Astrocyte of the hippocampus (primary cell): ENCODE results near the gene FRMPD1.

Experiments used
- DNase-seq: peaks from one replicate; pipeline ENCODE4 v3.0.0; 2011; ENCODE audit warnings: low read depth, low spot score

Gene FRMPD1

GRCh38 chr9:37626708-37627292, 24.0 kb upstream of the FRMPD1 start:
- DNase-seq = no peak

GRCh38 chr9:37632479-37632878, 18.3 kb upstream of the FRMPD1 start:
- no peak for DNase-seq

DNA sequence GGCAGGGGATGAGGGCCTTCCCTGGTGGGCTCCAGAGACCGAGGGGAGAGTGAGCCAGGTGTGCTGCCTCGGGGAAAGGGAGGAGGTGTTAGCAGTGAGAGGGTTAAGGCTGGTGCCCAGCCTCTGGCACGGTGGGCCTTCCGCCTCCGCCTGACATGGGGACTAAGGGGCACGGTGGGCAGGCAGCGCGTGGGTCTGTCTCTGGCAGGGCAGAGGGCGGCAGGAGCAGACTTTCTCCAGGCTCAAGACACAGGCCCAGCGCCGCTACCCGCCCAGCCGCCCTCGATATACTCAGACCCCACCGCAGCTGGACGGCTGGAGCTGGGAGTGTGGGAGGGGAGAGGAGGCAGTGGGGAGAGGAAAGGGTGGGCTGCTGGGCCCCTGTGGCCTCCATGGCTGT, 14.9 kb upstream of the FRMPD1 start:
- no peak for DNase-seq

DNA sequence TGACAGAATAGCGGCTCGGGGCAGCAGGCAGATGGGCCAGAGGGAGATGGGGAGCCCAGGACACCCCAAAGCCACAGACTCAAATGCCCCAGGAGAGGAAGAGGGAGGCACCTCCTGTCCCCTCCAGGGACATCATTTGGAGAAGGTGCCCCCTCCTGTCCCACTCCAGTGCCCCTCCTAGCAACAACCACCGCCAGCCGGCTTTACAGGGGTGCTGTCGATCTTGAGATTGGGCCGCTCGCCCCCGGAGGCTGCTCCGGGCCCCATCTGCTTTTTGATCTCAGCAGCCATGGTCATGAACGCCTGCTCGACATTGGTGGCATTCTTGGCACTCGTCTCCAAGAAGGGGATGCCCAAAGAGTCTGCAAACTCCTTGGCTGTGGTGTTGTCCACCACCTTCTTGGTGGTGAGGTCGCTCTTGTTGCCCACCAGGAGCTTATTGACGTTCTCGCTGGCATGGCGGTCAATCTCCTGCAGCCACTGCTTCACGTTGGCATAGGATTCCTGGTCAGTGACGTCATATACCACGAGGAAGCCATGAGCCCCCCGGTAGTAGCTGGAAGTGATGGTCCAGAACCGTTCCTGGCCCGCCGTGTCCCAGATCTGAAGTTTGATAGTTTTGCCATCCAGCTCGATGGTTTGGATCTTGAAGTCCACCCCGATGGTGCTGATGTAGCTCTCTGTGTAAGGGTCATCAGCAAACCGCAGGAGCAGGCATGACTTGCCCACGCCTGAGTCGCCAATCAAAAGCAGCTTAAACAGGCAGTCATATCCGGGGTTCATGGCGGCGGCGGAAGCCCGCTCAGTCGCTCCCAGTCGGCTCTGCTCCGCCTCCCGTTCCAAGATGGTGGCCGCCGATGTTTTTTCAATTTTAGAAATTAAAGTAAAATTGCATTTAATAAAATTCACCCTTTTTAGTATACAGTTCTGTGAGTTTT, 14.0 kb upstream of the FRMPD1 start:
- DNase-seq = no peak

DNA sequence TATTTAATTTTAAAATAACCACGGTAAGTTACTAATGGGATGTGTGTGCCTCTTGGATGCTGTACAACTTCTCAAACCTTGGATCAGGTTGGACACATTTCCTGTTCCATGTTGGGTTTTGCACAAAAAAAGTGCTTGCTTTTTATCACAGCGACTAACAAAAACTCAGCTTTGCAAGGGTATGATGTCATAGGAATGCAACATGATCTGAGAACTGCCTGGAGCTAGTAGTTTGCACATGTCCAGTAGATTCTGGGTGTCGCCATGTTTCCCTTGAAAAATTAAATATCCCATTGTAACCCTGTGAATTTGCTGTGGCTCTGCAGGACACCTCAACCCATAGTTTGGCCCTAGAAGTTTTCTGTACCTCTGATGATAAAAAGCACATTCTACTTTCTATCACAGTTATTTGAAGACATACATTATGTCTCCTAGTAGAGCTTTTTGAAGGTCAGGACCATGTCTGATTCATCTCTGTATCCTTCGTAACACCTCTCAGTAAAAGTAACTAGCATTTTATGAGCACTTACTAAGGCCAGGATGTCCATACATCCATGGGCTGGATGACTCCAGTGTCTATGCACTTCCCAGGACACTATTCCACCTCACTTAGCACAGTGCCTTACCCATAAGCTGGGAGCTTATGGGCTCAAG, 11.5 kb upstream of the FRMPD1 start:
- DNase-seq = peak; percentile 5

- DNase-seq = no peak
Observed at GRCh38 chr9:37639841-37640240, 10.9 kb upstream of the FRMPD1 start.

- DNase-seq = no peak
Observed at GRCh38 chr9:37640246-37640645, 10.5 kb upstream of the FRMPD1 start.

DNA sequence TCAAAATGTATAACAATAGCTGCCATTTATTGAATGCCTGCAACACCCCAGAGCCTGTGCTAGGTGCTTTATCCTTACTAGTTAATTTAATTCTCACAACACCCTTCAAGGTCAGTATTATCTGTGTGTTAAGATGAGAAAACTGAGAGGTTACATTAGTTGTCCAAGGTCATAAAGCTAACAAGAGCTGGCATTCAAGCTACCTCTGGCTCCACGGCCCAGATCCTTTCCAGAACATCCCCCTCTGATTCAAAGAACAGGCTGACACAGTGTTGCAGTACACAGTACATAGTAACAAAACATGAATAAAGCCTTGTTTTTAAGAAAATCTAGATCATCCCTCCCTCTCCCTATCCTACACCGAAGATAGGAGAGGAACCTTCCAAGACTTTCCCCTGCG, 9.4 kb upstream of the FRMPD1 start:
- DNase-seq = no peak

GRCh38 chr9:37643214-37643613, 7.5 kb upstream of the FRMPD1 start:
- no peak for DNase-seq

DNA sequence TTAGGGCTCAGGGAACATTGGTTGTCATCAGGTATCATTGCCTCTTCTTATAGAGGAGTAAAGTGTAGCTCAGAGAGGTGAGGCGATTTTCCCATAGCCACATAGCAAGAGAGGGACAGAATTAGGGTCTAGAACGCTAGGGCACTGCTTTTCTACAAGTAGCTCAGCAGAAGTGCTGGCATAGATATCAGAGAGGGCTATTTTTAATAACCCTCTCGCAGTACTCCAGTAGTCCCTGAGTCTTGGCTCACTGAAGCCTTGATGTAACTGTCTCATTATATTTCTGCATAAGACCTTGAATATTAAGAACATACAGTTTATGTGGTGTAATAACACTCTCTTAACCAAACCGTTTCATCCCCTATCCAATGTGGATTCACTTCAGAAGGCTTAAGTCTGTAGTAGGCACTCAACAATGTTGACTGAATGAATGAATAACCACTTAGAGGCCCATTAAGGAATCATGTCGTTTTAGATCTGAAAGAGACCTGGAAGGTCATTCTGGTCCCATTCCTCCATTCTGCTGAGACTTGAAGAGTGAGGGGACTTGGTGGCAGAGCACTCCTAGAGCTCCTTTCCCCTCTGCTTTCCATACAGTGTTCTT, 4.7 kb upstream of the FRMPD1 start:
- no peak for DNase-seq

- no peak for DNase-seq
Observed at GRCh38 chr9:37650299-37650872, 368 bp upstream of the FRMPD1 start.

DNA sequence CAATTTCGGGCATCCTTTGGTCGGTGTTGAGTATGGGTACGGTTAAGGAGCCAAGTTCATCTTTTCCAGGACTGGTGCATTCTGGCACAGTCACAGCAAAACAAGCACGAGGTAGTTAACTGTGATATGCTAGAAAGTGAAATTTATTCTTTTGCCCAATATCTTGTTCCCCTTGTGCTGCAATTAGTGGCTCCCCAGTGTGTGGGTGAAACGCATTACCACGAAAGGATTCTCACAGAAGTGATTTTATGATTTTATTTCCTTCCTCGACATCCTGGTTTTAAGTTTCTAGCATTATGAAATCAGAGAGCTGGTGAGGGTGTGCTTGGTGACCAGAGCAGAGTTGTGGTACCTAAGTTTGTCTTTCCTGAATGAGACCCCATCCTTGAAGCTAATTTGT, 1.5 kb downstream of the FRMPD1 start:
- DNase-seq = no peak

DNA sequence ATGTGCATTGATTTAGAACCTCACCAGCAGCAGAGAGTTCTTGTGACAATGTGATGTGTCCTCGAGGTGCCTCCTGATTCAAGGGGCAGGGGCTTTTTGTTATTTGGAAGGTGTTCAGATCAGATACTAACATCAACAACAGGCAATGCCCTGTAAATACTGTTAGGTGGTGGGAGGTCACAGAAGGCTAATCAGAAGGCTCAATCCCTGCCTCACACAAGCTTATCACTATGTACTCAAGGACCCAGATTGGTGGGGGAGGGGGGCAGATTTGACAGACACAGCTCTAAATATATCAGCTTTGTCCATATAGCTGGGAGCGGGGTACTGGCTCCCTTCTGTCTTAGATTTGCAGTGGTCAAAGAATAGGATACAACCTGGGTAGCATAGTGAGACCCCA, 2.6 kb downstream of the FRMPD1 start:
- no peak for DNase-seq

GRCh38 chr9:37656936-37657335, 6.2 kb downstream of the FRMPD1 start:
- no peak for DNase-seq

- DNase-seq = no peak
Observed at GRCh38 chr9:37660691-37661090, 9.9 kb downstream of the FRMPD1 start.

- DNase-seq = no peak
Observed at GRCh38 chr9:37663926-37664325, 13.2 kb downstream of the FRMPD1 start.

DNA sequence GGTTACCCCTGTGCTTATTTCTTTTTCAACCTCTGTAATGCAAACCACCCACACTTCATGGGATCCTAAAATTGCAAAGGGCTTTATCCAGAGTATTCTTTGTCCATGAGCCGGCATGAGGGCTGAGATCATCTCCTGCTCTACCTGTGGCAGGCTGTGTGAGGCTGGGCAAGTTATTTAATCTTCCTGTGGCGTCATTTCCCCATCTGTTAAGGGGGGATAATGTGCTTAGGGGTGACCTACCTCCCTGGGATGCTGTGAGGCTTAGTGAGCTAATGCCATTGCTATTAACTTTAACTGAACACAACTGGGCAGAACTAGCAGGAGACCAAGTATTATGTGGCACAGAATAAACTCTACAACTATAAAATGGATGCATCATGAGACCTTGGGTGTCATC, 17.0 kb downstream of the FRMPD1 start:
- DNase-seq = no peak

DNA sequence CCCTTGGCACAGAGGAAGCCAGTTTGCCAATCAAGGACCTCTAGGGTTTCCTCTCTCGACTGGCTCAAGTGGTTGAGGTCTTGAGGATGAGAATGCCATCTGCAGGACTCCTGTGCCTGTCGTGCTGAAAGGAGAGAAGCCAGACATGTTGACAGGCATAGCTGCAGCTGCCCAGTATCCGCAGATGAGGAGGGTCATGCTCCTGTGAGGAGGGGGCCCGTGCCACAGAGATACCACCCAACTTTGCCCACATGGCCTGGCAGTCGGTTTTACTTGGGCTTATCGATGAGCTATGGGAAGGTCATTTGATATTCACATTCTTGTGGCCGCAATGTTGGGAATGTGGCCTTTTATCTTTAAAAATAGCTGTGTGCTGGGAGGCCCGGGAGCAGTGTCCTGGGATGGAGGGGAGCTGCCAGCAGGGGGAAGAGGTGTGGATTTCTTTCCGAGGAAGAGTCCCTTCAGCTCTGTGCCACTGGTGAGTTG, 17.4 kb downstream of the FRMPD1 start:
- DNase-seq = peak; percentile 40

DNA sequence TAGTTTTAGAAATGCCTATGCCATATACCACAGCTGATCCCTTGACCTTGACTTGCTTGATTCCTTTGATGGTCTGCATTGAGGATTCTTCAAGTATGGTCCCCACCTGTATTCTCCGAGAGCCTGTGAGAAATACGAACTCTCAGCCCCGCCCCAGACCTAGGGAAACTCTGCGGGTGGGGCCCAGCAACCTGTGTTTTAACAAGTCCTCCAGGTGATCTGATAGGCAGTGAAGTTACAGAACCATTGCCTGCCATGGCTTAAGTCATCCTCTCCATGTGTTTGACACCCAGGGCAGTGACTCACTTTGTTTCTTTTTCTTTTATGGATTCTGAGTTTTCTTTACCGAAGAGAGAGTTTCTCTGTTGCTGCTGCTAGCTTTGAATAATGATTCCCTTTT, 18.5 kb downstream of the FRMPD1 start:
- no peak for DNase-seq

DNA sequence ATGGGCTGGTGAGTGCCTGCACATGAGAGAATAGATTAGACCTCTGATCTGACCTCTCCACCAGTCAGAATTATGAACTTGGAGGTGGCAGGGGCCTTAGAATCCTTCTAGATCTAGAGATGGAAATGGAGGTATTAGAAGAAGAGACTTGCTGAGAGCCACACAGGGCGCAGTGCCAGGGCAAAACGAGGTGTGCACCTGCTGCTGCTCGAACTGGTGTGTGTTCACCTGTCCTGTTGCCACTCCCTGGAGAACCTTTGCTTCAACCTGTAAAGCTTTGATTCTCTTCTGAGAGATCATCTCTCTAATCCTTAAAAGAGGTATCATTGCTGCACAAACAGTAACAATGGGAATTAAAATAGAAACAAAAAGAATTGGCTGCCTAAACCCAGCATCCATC, 24.9 kb downstream of the FRMPD1 start:
- no peak for DNase-seq

- peak; percentile 63 for DNase-seq
Observed at GRCh38 chr9:37676411-37676830, 25.7 kb downstream of the FRMPD1 start.

DNA sequence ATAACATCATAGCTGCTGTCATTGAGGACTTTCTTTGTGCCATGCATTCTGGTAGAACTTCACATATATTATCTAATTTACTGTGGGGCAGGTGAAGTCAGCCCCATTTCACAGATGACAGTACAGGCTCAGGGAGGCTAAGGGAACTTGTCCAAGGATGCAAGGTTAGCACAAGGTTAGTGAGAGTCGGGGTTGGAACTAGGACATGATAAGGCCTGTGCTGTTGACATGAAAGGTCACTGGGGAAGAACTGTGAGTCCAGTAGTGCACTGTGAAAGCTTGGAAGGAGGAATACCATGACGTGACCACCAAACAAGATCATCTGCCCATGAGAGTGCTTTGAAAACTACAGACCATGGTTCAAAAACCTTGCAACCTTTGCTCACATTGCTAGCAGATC, 26.7 kb downstream of the FRMPD1 start:
- DNase-seq = no peak
